Mononuclear cell (primary cell): Measurements from ENCODE around the gene ZNHIT2. TPM values are rescaled to one million over a fixed set of nuclear protein-coding genes. Genes with fewer than 3 reads are reported as not detected.

ENCODE experiments used
- H3K27me3 ChIP-seq: 2 replicates; pipeline ENCODE4 v1.6.0; 2011; ENCODE audit warnings: low read length, control low read depth; ENCODE audit not compliant: insufficient read depth
- H3K4me1 ChIP-seq: 2 replicates; pipeline ENCODE4 v1.5.1; 2011; ENCODE audit warnings: mild to moderate bottlenecking, low read length, control low read depth; ENCODE audit not compliant: insufficient read depth
- H3K4me3 ChIP-seq: 2 replicates; pipeline ENCODE4 v1.5.1; 2011; ENCODE audit warnings: mild to moderate bottlenecking, low read length, moderate library complexity
- H3K9me3 ChIP-seq: 2 replicates; pipeline ENCODE4 v1.5.1; 2011; ENCODE audit warnings: low read depth, mild to moderate bottlenecking, control low read depth, low read length
- total RNA-seq: library from RNA; depleted of rRNA; stranded (reverse); fragments of >200 nt; gene quantifications from one replicate; pipeline ENCODE4 v1.2.3, GENCODE V29; 2012

ZNHIT2 gene
- total RNA-seq, 1 donor = 5.7 TPM

GRCh38 chr11:65107751-65108468 is 9.6 kb downstream of the ZNHIT2 start:
- Histone ChIP-seq H3K27me3 (no peaks in the 10 kb centered on the region), H3K9me3 (no peaks in the 10 kb centered on the region), H3K4me1 (peaks cover 29% of the 10 kb centered on the region), H3K4me3 (no peak overlapping the region)

GRCh38 chr11:65107078-65107477 is 10.4 kb downstream of the ZNHIT2 start:
- Histone ChIP-seq H3K4me3 (no peak overlapping the region), H3K4me1 (peaks cover 21% of the 10 kb centered on the region), H3K9me3 (no peaks in the 10 kb centered on the region), H3K27me3 (no peaks in the 10 kb centered on the region)

GRCh38 chr11:65104628-65105027 is 12.9 kb downstream of the ZNHIT2 start:
- Histone ChIP-seq H3K9me3 (no peaks in the 10 kb centered on the region), H3K27me3 (no peaks in the 10 kb centered on the region), H3K4me1 (no peaks in the 10 kb centered on the region), H3K4me3 (no peak overlapping the region)

- Histone ChIP-seq H3K9me3 (no peaks in the 10 kb centered on the region), H3K27me3 (no peaks in the 10 kb centered on the region), H3K4me3 (no peak overlapping the region), H3K4me1 (no peaks in the 10 kb centered on the region)
Measured at GRCh38 chr11:65103476-65103875, 14.0 kb downstream of the ZNHIT2 start.

- H3K4me1 ChIP-seq = peaks cover 5% of the 10 kb centered on the region
- no peak overlapping the region for H3K4me3 ChIP-seq
- no peaks in the 10 kb centered on the region for H3K27me3 ChIP-seq
- no peaks in the 10 kb centered on the region for H3K9me3 ChIP-seq
Measured at GRCh38 chr11:65102142-65103095, 15.1 kb downstream of the ZNHIT2 start.

- H3K9me3 ChIP-seq = no peaks in the 10 kb centered on the region
Measured at GRCh38 chr11:65100674-65101350, 16.7 kb downstream of the ZNHIT2 start.

GRCh38 chr11:65096926-65097325 is 20.6 kb downstream of the ZNHIT2 start:
- Histone ChIP-seq H3K9me3 (no peaks in the 10 kb centered on the region), H3K4me3 (no peak overlapping the region), H3K4me1 (peaks cover 20% of the 10 kb centered on the region), H3K27me3 (no peaks in the 10 kb centered on the region)

More at GRCh38 chr11:65100674-65101350, 16.7 kb downstream of the ZNHIT2 start:
- Histone ChIP-seq H3K4me3 (no peak overlapping the region), H3K4me1 (peaks cover 16% of the 10 kb centered on the region), H3K27me3 (no peaks in the 10 kb centered on the region)

GRCh38 chr11:65095974-65096806 is 21.3 kb downstream of the ZNHIT2 start, which contains the start of gene VPS51:
Gene VPS51 (plus strand): TSS chr11:65096214. CDS start chr11:65096251, 37 bp downstream.
- H3K4me3 ChIP-seq = peak within 1 kb of the TSS; percentile 88
- H3K9me3 ChIP-seq = no peaks in the 10 kb centered on the region
- H3K4me1 ChIP-seq = peaks cover 20% of the 10 kb centered on the region
- no peaks in the 10 kb centered on the region for H3K27me3 ChIP-seq

GRCh38 chr11:65095427-65095826 is 22.1 kb downstream of the ZNHIT2 start:
- H3K9me3 ChIP-seq = no peaks in the 10 kb centered on the region
- no peak overlapping the region for H3K4me3 ChIP-seq
- H3K27me3 ChIP-seq = no peaks in the 10 kb centered on the region
- H3K4me1 ChIP-seq = peaks cover 20% of the 10 kb centered on the region

GRCh38 chr11:65090628-65091027 is 26.9 kb downstream of the ZNHIT2 start:
- Histone ChIP-seq H3K4me3 (no peak overlapping the region), H3K9me3 (no peaks in the 10 kb centered on the region)

GRCh38 chr11:65089621-65090020 is 27.9 kb downstream of the ZNHIT2 start:
- Histone ChIP-seq H3K9me3 (no peaks in the 10 kb centered on the region), H3K4me3 (no peak overlapping the region), H3K27me3 (no peaks in the 10 kb centered on the region), H3K4me1 (peaks cover 9% of the 10 kb centered on the region)

More at GRCh38 chr11:65090628-65091027, 26.9 kb downstream of the ZNHIT2 start:
- H3K27me3 ChIP-seq = no peaks in the 10 kb centered on the region
- peaks cover 2% of the 10 kb centered on the region for H3K4me1 ChIP-seq

GRCh38 chr11:65087827-65088226 is 29.7 kb downstream of the ZNHIT2 start:
- H3K27me3 ChIP-seq = no peaks in the 10 kb centered on the region
- H3K4me1 ChIP-seq = peaks cover 20% of the 10 kb centered on the region
- no peak overlapping the region for H3K4me3 ChIP-seq
- no peaks in the 10 kb centered on the region for H3K9me3 ChIP-seq

GRCh38 chr11:65087216-65087615 is 30.3 kb downstream of the ZNHIT2 start:
- no peak overlapping the region for H3K4me3 ChIP-seq
- H3K9me3 ChIP-seq = no peaks in the 10 kb centered on the region
- H3K4me1 ChIP-seq = peaks cover 20% of the 10 kb centered on the region
- H3K27me3 ChIP-seq = no peaks in the 10 kb centered on the region

GRCh38 chr11:65086809-65087208 is 30.7 kb downstream of the ZNHIT2 start:
- Histone ChIP-seq H3K4me1 (peaks cover 23% of the 10 kb centered on the region), H3K27me3 (no peaks in the 10 kb centered on the region), H3K9me3 (no peaks in the 10 kb centered on the region), H3K4me3 (no peak overlapping the region)
